ENCODE measurements around the gene PUS7L. TPM values are rescaled to one million over a fixed set of nuclear protein-coding genes. Genes with fewer than 3 reads are reported as not detected.

PUS7L gene
- total and polyA plus RNA-seq, 2 experiments from 2014 or later, result 15.0 to 23.1 TPM

DNA sequence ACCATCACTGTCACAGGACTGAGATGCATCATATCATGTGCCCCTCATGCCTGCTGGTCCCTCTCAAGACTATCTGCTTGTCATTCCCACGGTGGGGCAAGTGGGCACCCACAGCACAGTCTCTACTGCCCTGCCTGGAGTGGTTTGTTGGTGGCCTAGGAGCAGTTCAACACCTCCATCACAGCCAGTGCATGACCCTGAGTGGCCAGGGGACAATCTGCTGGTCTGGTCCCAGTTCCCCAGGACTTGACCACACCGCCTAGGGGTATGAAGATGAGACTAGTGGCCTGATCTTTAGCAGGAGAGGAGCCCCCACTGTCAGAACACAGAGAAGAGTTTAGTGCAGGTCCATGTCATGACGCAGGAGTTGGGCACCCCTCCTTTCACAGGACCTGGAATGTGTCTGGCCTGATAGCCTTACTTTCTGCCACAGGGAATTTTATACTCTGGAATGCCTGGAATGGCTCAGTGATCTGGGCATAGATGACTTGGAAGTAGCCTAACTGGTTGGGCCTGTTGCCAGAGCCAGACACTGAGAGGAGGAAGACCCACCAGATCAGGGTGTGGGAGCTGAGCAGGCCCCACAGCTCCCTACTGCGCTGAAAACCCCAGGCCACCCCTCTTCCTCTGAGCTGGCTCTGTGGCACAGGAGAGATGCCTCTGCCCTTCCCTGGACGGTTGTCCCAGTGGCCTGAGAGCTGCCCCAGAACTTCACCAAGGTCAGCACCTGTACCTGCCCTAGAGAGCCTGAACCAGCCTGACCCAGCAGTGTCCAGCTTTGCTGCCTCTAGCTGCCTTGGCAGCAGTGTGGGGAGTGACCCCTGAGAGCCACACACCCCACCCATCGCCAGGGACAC lies 83.3 kb downstream of the PUS7L start:
- in situ Hi-C loops (cut with MboI), result no loop called here
- Histone ChIP-seq H4K20me1 (ENCODE audit: insufficient read depth) (no peaks in the 10 kb centered on the region), H3K4me3 (no peak overlapping the region), H3K4me1 (ENCODE audit: insufficient read depth) (no peaks in the 10 kb centered on the region), H3K79me2 (ENCODE audit: insufficient read depth) (no peaks in the 10 kb centered on the region), H2AFZ (no peak overlapping the region), H3K9me2 (ENCODE audit: insufficient read depth) (no peaks in the 10 kb centered on the region), H3K9me3 (ENCODE audit: low read depth) (no peaks in the 10 kb centered on the region), H3K4me2 (ENCODE audit: unreplicated experiment) (no peak overlapping the region), H3K36me3 (ENCODE audit: low read depth) (no peaks in the 10 kb centered on the region), H3F3A (ENCODE audit: insufficient read depth) (no peaks in the 10 kb centered on the region), H3K27me3 (replicated peaks; ENCODE audit: insufficient read depth) (peaks cover 19% of the 10 kb centered on the region), H3K9ac (no peak overlapping the region), H3K27ac (no peak overlapping the region)
- no peak for DNase-seq
- TF ChIP-seq EZH2 (IDR thresholded peaks at IDR 0.05; ENCODE audit: insufficient read depth, poor library complexity, severe bottlenecking) (no peak), EZH2phosphoT487 (IDR thresholded peaks at IDR 0.05; ENCODE audit: insufficient read depth, low read depth) (no peak)
- WGBS, 2 experiments (ENCODE audit: low coverage in 1 of 2, low lambda C conversion rate in 2 of 2, missing lambda C conversion rate in 2 of 2), result 52 to 58% methylated on average over 6 of the region's 6 CpGs

DNA sequence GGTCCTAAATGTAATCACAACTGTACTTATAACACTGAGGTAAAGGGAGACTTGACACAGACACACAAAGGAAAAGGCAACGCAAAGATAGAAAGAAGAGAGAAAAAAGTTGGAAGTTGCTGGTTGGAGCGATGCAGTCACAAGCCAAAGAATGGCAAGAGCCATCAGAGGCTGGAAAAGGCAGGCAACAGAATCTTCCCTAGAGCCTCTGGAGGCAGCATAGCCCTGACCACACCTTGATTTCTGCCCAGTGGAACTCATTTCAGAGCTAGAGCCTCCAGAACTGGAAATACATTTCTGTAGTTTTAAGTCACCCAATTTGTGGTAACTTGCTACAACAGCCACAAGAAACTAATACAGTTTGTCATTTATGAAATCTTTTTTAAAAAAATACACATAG lies 89.2 kb downstream of the PUS7L start:
- Histone ChIP-seq H3K9me3 (ENCODE audit: low read depth) (no peaks in the 10 kb centered on the region), H3K79me2 (ENCODE audit: insufficient read depth) (no peaks in the 10 kb centered on the region), H3K9me2 (ENCODE audit: insufficient read depth) (no peaks in the 10 kb centered on the region), H3K4me3 (no peak overlapping the region), H2AFZ (no peak overlapping the region), H3K27me3 (replicated peaks; ENCODE audit: insufficient read depth) (no peaks in the 10 kb centered on the region; the same call in 1 of the 2 replicates), H3K36me3 (ENCODE audit: low read depth) (no peaks in the 10 kb centered on the region), H3K27ac (no peak overlapping the region), H3K9ac (no peak overlapping the region), H3K4me1 (ENCODE audit: insufficient read depth) (no peaks in the 10 kb centered on the region), H3K4me2 (ENCODE audit: unreplicated experiment) (no peak overlapping the region), H4K20me1 (ENCODE audit: insufficient read depth) (no peaks in the 10 kb centered on the region), H3F3A (ENCODE audit: insufficient read depth) (no peaks in the 10 kb centered on the region)
- DNase-seq, result no peak
- 46 to 49% methylated on average over 2 of the region's 2 CpGs for WGBS, 2 experiments (ENCODE audit: low coverage in 1 of 2, low lambda C conversion rate in 2 of 2, missing lambda C conversion rate in 2 of 2)
- no peak for TF ChIP-seq EZH2 (IDR thresholded peaks at IDR 0.05; ENCODE audit: insufficient read depth, poor library complexity, severe bottlenecking)
- no peak for TF ChIP-seq EZH2phosphoT487 (IDR thresholded peaks at IDR 0.05; ENCODE audit: insufficient read depth, low read depth)
- in situ Hi-C loops (cut with MboI), result no loop called here

Other genes with a start within 250 kb of the PUS7L start
- not detected in 2 replicates for gene ADAMTS20, start 206.6 kb downstream of the PUS7L start, total RNA-seq (2014; rRNA removed; shearing (Covaris generic))
- gene ADAMTS20, start 206.6 kb downstream of the PUS7L start, polyA plus RNA-seq (2016; fragmentation: Nextera tagmentation; extraction: Ambion mirVana), result not detected in 2 replicates
- 17.6 and 24.0 TPM in 2 replicates for gene IRAK4, start 161 bp upstream of the PUS7L start, total RNA-seq (2014; rRNA removed; shearing (Covaris generic))
- 11.5 and 12.0 TPM in 2 replicates for gene IRAK4, start 161 bp upstream of the PUS7L start, polyA plus RNA-seq (2016; fragmentation: Nextera tagmentation; extraction: Ambion mirVana)
- 197 and 246 TPM in 2 replicates for gene TWF1, start 47.5 kb upstream of the PUS7L start, total RNA-seq (2014; rRNA removed; shearing (Covaris generic))
- 139 and 141 TPM in 2 replicates for gene TWF1, start 47.5 kb upstream of the PUS7L start, polyA plus RNA-seq (2016; fragmentation: Nextera tagmentation; extraction: Ambion mirVana)
- 14.4 and 19.1 TPM in 2 replicates for gene TMEM117, start 77.3 kb upstream of the PUS7L start, total RNA-seq (2014; rRNA removed; shearing (Covaris generic))
- 12.1 and 14.7 TPM in 2 replicates for gene TMEM117, start 77.3 kb upstream of the PUS7L start, polyA plus RNA-seq (2016; fragmentation: Nextera tagmentation; extraction: Ambion mirVana)